Ammon's horn (tissue), 1 donor: Measurements from ENCODE around the gene SLC51B.
"Not testable (repeated sequence)": the region's sequence is repeated elsewhere in the genome, so short reads cannot be mapped to it uniquely, and the experiment has no call there.

Source experiments
- DNase-seq: peaks from one replicate; pipeline ENCODE4 v3.0.0-alpha.2; 2016; ENCODE audit warnings: low spot score

SLC51B gene

GRCh38 chr15:65041787-65042186 is 3.4 kb upstream of the SLC51B start:
- DNase-seq = no peak

- no peak for DNase-seq
Observed at GRCh38 chr15:65042776-65043327, 2.3 kb upstream of the SLC51B start.

GRCh38 chr15:65044218-65044617 is 969 bp upstream of the SLC51B start:
- DNase-seq = not testable (repeated sequence)

- DNase-seq = no peak
Observed at GRCh38 chr15:65048241-65048640, 3.1 kb downstream of the SLC51B start.

- DNase-seq = peak; percentile 98
Observed at GRCh38 chr15:65049418-65049840, 4.2 kb downstream of the SLC51B start.

GRCh38 chr15:65050270-65050669 is 5.1 kb downstream of the SLC51B start:
- DNase-seq = no peak

- DNase-seq = no peak
Observed at GRCh38 chr15:65051266-65051665, 6.1 kb downstream of the SLC51B start.

- no peak for DNase-seq
Observed at GRCh38 chr15:65052956-65053355, 7.8 kb downstream of the SLC51B start.

GRCh38 chr15:65054333-65055200 is 9.4 kb downstream of the SLC51B start:
- DNase-seq = peak; percentile 89

- no peak for DNase-seq
Observed at GRCh38 chr15:65055201-65055870, 10.1 kb downstream of the SLC51B start.

GRCh38 chr15:65056106-65056505 is 10.9 kb downstream of the SLC51B start:
- DNase-seq = no peak

- no peak for DNase-seq
Observed at GRCh38 chr15:65056868-65057548, 11.8 kb downstream of the SLC51B start.

GRCh38 chr15:65057549-65057940 is 12.4 kb downstream of the SLC51B start:
- DNase-seq = no peak

GRCh38 chr15:65058394-65059368 is 13.5 kb downstream of the SLC51B start:
- peak; percentile 64 for DNase-seq

GRCh38 chr15:65059369-65059750 is 14.2 kb downstream of the SLC51B start:
- no peak for DNase-seq

GRCh38 chr15:65059931-65060596 is 14.9 kb downstream of the SLC51B start:
- no peak for DNase-seq

GRCh38 chr15:65060641-65061397 is 15.6 kb downstream of the SLC51B start:
- DNase-seq = peak; percentile 90

- no peak for DNase-seq
Observed at GRCh38 chr15:65062061-65062460, 16.9 kb downstream of the SLC51B start.

GRCh38 chr15:65062726-65063125 is 17.5 kb downstream of the SLC51B start:
- DNase-seq = no peak
